GM18505 (cell line): ENCODE measurements around the gene SEMA4D.

ENCODE experiments used
- ATAC-seq: cut with Tn5 transposase; IDR thresholded peaks from one replicate; pipeline ENCODE4 v1.9.1; 2021; ENCODE audit not compliant: unreplicated experiment
- POLR2A ChIP-seq: IDR thresholded peaks from 4 replicates; pipeline ENCODE4 v1.6.1; 2011; ENCODE audit warnings: borderline replicate concordance; ENCODE audit not compliant: insufficient read depth, insufficient read length; ENCODE audit errors: extremely low read depth

Gene SEMA4D

DNA sequence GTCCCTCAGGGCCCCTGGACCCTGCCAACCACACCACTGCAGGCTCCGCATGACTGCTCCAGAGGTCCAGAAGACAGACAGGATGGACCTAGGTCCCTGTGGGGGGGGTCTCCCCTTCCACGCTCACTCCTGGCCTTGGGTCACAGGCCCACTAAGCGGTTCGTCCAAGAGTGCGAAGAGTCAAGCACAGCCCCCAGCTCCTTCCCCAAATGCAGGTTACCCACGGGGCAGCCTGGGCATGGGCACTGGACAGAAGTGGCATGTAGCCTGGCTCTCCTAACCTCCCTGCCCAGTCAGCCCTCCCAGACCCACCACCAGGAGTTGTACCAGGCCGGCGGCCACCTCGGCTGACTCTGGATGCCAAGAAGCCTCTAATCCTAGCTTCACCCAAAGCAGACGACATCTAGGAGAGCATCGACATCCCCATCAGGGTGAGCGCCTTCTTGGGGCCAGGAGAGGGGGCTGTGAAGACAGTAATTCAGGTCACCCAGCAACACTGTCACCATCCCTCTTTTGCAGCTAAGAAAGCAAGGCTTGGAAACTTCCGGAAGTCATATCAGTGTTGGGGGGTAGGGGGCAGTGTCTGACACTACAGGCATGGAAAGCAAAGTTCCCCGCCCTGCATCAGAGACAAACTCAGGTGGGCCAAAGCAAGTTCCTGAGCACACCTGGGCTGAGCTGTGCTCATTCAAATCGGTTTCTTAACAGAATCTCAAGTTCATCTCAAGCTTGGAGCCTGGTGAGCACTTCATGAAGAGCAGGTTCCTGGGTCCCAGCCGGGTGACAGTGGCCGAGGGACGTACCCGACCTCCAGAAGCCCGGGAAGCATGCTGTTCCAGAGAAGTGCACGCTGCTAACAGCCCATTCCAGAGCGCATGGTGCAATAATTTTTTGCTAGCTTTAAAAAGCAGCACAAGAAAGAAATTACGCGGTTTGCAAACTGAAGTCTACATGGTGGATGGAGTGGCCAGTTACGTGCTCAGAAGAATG lies 68.7 kb downstream of the SEMA4D start:
- TF ChIP-seq POLR2A: no peak
- no peak for ATAC-seq

DNA sequence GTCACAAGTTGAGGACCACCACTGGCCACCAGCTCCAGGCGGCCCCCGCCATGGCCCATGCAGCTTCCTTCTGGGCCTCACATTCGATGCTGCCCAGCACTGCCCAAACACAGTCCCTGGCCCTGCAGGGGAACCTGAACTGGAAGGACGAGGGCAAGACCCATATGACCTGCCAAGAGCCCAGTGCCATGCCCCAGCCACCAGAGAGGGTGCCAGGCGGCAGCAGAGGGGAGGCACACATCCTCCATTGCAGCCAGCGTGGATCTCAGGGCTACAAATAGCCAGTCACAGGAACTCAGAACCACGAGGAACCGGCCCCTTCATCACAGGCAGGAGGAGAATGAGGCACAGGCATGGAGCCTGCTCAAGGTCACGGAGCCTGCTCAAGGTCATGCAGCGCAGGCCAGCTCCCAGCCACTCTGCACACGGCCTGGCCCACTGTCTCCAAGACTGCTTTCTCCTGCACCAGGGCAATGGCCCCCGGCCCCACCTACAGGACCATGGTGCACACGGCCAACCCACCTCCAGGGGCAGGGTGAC lies 69.6 kb downstream of the SEMA4D start:
- no peak for TF ChIP-seq POLR2A

DNA sequence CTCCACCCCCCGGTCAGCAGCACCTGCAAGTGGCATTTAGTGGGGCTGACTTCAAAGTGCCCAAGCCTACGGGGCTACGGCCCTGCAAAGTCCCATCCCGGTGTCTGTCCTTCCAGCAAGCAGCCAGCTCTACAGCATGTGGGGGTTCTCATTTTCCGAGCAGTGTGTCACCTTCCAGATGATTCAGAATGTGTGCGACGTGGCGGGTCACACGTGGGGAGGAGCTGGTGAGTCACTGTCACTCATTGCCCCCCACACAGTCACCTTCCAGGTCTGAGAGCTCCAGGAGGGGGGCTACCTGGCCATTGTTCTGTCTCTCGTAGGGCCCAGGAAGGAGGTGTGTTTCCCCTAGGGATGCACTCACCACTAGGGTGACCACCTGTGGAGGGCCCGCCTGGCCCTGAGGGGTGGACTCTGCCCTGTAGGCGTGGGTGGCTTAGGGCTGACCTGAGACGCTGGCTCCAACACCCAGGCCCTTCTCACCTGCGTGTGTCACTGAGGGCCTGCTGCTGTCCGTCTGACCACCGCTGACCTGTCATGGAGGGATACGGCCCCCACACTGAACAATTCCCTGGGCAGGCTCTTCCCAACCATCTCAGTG lies 70.2 kb downstream of the SEMA4D start:
- TF ChIP-seq POLR2A: peak; percentile 18

More for the DNA sequence above, 69.6 kb downstream of the SEMA4D start:
- no peak for ATAC-seq

DNA sequence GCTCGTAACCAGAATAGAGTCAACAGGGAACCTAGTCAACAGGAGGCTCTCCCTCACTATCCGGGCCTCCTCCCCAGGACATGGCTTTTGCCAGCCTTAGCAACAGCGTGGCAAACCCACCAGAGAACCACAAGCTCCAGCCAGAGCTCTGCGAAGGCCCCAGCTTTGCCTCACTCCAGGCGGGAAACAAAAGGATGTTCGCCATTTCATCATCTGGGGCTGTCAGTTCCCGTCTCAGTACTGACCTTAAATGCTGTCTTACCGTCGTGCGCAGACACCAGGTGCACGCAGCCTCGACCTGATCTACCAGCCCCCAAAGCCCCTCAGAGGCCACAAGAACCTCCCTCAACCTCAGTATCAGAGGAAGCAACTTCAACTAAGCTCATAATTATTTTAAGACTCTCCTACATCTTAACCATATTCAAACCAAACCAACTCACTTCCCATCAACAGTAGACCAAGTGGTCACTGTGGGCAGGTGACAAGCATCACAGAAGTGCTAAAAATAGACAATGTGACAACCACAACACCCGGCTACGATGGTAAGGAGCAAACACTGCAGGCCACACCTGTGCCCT lies 71.4 kb downstream of the SEMA4D start:
- peak; percentile 69 for ATAC-seq
- TF ChIP-seq POLR2A: peak; percentile 64

More for the DNA sequence above, 70.2 kb downstream of the SEMA4D start:
- no peak for ATAC-seq

DNA sequence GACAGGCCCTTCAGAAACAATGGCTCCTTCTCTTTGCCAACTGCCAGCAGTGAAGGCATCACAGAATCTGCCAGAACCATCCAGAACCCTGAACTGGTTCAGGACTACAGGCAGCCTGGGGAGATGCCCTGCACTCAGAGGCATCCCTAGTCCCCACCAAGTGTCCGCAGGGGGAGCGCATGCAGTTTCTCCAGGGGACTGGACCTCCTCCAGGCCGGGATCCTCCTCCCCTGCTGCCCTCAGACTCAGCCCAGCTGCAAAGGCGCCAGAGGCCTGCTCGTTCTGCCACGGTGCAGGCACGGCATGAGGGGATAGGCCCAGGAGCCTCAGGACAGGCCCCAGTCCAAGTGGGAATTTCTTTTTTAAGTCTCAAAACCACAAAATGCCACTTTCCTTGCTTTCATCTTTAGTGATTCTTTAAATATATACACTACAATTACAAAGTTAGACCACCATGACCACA lies 72.0 kb downstream of the SEMA4D start:
- ATAC-seq: no peak
- TF ChIP-seq POLR2A: no peak

DNA sequence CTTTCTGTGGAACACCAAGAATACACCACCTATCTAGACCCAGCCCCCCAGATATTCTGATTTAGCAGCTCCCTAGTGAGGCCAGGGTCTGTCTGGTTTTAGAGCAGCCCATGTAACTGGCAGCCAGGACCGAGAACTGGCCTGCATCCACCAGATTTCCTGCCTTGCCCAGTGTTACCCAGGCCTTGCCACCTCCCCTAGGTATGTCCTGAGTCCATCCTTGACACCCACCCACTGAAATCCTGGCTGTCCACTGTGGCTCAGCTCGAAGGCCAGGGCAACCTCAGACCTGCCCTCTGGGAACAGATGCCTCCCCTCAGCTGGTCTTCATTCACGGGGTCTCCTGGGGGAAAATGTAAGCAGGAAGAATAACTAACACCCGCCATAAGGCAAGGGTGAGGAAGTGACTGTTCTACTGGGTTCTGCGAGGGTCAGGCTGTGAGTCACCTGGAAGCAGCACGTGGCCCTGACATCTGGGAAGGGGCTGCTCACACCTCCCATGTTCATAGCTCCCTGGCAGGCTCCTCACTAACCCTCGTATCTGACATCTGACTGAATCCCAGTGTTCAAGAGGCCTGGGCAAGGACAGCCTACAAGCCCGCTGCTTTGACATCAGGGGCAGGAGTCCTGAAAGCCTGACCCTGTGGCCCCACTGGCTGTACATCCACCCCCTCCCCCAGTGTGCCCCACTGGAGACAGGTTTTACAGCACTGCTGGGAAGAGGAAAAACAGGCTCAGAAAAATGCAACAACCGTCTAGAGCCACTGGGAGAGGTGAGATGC lies 72.7 kb downstream of the SEMA4D start:
- ATAC-seq: no peak
- TF ChIP-seq POLR2A: no peak

DNA sequence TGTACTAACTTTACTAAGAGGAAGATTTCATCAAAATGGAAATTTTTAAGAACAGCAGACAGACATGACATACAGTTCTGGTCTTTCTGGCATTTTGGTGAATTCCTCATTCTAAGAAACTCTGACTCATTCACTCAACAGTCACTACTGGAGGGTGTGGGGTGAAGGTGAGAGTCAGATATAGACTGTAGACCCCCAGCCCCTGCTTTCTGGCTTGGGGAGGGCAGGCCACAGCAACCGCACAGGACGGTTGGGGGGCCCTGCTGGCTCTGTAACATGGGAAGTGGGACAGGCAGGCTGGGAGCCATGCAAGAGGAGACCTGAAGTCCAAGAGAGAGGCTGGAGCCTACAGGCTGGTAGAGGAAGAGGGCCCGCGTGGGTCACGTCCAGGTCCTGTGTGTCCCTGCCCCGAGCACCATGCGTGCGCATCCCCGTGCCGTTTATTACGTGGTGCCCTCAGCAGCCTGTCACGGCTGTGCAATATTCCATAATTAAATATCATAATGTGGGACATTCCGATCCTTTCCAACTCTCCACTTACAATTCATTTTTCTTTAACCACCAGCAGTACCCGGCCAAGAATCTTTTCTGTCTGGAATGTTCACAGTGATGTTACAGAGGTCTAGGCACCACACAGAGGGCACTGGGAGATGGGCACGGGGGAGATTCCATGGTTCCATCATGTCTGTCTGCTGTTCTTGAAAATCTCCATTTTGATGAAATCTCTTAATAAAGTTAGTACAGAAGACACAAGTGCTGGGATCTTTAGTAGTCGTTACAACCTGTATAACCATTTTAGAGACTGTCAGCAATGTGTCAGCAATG lies 75.5 kb downstream of the SEMA4D start:
- no peak for TF ChIP-seq POLR2A
- no peak for ATAC-seq

DNA sequence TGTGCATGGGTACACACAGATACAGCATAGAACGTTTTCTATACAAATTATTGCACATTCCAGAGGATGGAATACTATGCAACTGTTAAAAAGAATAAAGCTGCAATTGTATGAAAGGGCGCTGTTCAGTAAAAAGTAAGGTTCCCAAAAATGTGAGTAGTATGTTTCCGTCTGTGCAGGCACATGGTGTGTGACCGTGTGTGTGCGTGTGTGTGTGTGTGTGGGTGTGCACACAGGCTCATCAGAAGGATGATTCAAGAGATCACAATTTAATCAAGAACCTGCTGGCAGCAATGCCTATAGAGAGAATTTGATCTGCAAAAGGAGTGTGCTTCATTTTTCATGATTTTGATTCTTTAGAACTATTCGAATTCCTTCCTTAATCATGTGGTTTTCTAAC lies 76.3 kb downstream of the SEMA4D start:
- no peak for TF ChIP-seq POLR2A
- ATAC-seq: no peak

DNA sequence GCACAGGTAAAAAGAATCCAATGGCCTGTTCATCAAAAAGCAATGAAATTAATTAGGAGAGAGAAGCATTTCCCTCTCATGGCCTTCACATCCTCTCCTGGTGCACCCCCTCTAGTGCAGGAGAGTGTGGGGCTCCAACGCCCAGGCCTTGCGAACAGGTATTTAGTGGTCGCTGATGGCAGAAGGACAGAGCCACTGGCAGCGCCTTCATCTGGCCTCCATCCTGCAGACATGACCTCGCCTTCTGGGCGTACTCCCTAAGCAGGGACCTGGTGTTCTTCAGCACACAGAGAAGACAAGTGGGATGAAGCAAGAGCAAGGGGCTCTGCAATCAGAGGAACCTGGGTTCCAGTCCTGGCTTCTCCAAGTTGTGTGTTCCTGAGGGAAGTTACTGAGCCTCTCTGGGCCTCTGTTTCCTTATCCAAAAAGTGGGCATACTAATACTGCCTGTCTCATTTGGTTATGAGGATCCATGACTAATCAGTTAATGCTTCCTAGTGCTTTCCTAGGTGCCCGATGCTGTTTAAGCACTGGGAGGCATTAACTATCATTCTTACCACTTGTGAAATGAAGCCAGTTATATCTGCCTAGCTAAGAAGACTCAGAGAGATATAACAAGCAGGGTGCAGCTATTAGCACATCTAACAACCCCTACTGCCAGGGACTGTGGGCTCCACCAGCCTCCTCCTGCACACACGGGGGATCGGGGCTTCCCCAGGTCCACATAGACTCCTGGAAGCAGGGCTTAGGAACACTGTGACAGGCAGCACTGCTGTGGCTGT lies 77.3 kb downstream of the SEMA4D start:
- TF ChIP-seq POLR2A: peak; percentile 18
- no peak for ATAC-seq

DNA sequence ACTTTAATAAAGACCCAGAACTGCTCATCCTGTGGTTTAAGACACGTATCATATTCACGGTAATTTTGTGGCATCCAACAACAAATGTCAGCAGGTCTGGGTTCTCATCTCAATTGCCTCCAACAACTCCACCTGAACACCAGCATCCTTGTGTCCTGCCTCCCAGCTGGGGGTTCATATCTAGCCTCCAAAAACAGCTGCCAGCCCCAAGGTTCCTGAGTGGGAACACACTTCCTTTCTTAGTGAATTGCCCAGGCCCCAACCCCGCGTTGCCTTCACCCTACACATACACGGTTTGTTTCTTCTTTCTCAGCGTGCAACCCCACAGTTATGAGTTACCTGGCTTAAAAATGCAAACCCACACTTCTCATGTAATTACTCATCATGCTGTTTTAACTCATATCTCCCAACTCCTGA lies 77.9 kb downstream of the SEMA4D start:
- TF ChIP-seq POLR2A: no peak
- no peak for ATAC-seq
